Right lobe of liver (tissue), 6 donors: ENCODE measurements around the gene PPARG. TPM values are rescaled to one million over a fixed set of nuclear protein-coding genes. Genes with fewer than 3 reads are reported as not detected.

Experiments
- ATAC-seq, 4 donors: fragments of 200-7000 bp; cut with Tn5 transposase; one replicate each; pipeline ENCODE4 v1.9.1; 2020; ENCODE audit warnings: mild to moderate bottlenecking in 4 of 4, moderate library complexity in 4 of 4
- DNase-seq, 3 donors: peaks; one replicate each; pipeline ENCODE4 v3.0.0-alpha.2; 2020
- H3K27ac ChIP-seq, 3 donors: fragments of 200-600 bp; one replicate each; pipeline ENCODE4 v1.8.0; 2022
- H3K27me3 ChIP-seq, 2 donors: fragments of 200-600 bp; one replicate each; pipeline ENCODE4 v1.8.0; 2022
- H3K36me3 ChIP-seq, 4 donors: fragments of 200-600 bp; sonication (generic) in 1 of 4; one replicate each; pipeline versions ENCODE4 v1.5.1 to v1.8.0; 2017 to 2022; ENCODE audit warnings: control low read depth in 1 of 4
- H3K4me1 ChIP-seq, 4 donors: fragments of 200-600 bp; sonication (generic) in 1 of 4; one replicate each; pipeline versions ENCODE4 v1.5.1 to v1.8.0; 2017 to 2022; ENCODE audit warnings: control low read depth in 1 of 4
- H3K4me3 ChIP-seq, 3 donors: fragments of 200-600 bp; one replicate each; pipeline ENCODE4 v1.8.0; 2022
- H3K9me3 ChIP-seq, 4 donors: fragments of 200-600 bp; sonication (generic) in 1 of 4; one replicate each; pipeline versions ENCODE4 v1.5.1 to v1.8.0; 2017 to 2022; ENCODE audit warnings: control low read depth in 1 of 4
- CTCF ChIP-seq, 4 donors: fragments of 200-600 bp in 3 of 4; fragments of 450-650 bp in 1 of 4; IDR thresholded peaks; one replicate each; pipeline versions ENCODE4 v1.5.1 to v1.8.0; 2016 to 2022; ENCODE audit warnings: antibody characterized with exemption in 4 of 4, mild to moderate bottlenecking in 2 of 4
- POLR2A ChIP-seq: fragments of 450-650 bp; IDR thresholded peaks from one replicate; pipeline ENCODE4 v1.6.1; 2017; ENCODE audit warnings: antibody characterized with exemption, mild to moderate bottlenecking
- WGBS: methylation state at CpG from one replicate; pipeline ENCODE4 v1.1.6; 2018; ENCODE audit warnings: low coverage, low lambda C conversion rate; ENCODE audit not compliant: insufficient coverage; ENCODE audit errors: missing lambda C conversion rate; 5-methylcytosine and 5-hydroxymethylcytosine counted together
- intact Hi-C, 2 donors: fragments of 100-400 bp; cut with DNase I; formaldehyde crosslinking; loops; one replicate each; pipeline versions ENCODE4 v1.11.2 to v1.14.1; 2022
- total RNA-seq, 6 experiments: library from RNA; depleted of rRNA in 2 of 6; stranded (reverse); fragments of >200 nt in 2 of 6; fragmentation: NEBNext Ultra II Directional in 3 of 6; extraction: Animal tissue kit (Norgen Biotek cat#: 25700) in 3 of 6; gene quantifications; one replicate each; pipeline versions ENCODE4 v1.1.0 to v1.2.4, GENCODE V29; 2016 to 2023
- donor health status: DM: no; HTN: yes; CAD: no.
- donor health status: DM: no; HTN: no; CAD: no.
- donor health status: DM: no; HTN: no; CAD: no.
- donor health status: DM: no; HTN: yes; CAD: no.
- donor health status: DM: no; HTN: yes; CAD: no.

The PPARG gene
- total RNA-seq, 6 experiments from 2014 or later: 4.9 to 15.8 (median 10.8) TPM

GRCh38 chr3:12323237-12323636 lies 34.4 kb downstream of the PPARG start:
- WGBS: 58% methylated on average over 2 of the region's 2 CpGs

GRCh38 chr3:12325586-12326515 lies 37.0 kb downstream of the PPARG start:
- Histone ChIP-seq H3K9me3 (no peaks in the 10 kb centered on the region), H3K27me3 (no peaks in the 10 kb centered on the region), H3K27ac (no peak overlapping the region), H3K36me3 (no peaks in the 10 kb centered on the region), H3K4me3 (no peak overlapping the region), H3K4me1 (no peaks in the 10 kb centered on the region)
- peak in 2 of 4 donors; percentile 37 to 38 for ATAC-seq
- TF ChIP-seq CTCF (IDR thresholded peaks at IDR 0.05): no peak
- no peak for TF ChIP-seq POLR2A
- intact Hi-C loops: no loop called here
- 74% methylated on average over 4 of the region's 4 CpGs for WGBS
- no peak for DNase-seq

More at GRCh38 chr3:12323237-12323636, 34.4 kb downstream of the PPARG start:
- no peak overlapping the region for H3K4me3 ChIP-seq
- no peak overlapping the region for H3K27ac ChIP-seq
- TF ChIP-seq CTCF (IDR thresholded peaks at IDR 0.05) (no peak), POLR2A (no peak)
- H3K9me3 ChIP-seq: no peaks in the 10 kb centered on the region
- intact Hi-C loops: no loop called here
- no peaks in the 10 kb centered on the region for H3K27me3 ChIP-seq
- no peaks in the 10 kb centered on the region for H3K36me3 ChIP-seq
- DNase-seq: no peak
- no peaks in the 10 kb centered on the region for H3K4me1 ChIP-seq
- no peak for ATAC-seq

GRCh38 chr3:12327021-12327420 lies 38.2 kb downstream of the PPARG start:
- no peaks in the 10 kb centered on the region for H3K4me1 ChIP-seq
- H3K9me3 ChIP-seq: no peaks in the 10 kb centered on the region
- no peak overlapping the region for H3K4me3 ChIP-seq
- H3K27ac ChIP-seq: no peak overlapping the region
- H3K27me3 ChIP-seq: no peaks in the 10 kb centered on the region
- no peak for TF ChIP-seq CTCF (IDR thresholded peaks at IDR 0.05)
- no peak for ATAC-seq
- H3K36me3 ChIP-seq: no peaks in the 10 kb centered on the region
- 67% methylated on average over 5 of the region's 5 CpGs for WGBS
- DNase-seq: no peak
- intact Hi-C loops: no loop called here

GRCh38 chr3:12328132-12328836 lies 39.4 kb downstream of the PPARG start:
- Histone ChIP-seq H3K27ac (no peak overlapping the region), H3K4me1 (no peaks in the 10 kb centered on the region), H3K36me3 (no peaks in the 10 kb centered on the region), H3K27me3 (no peaks in the 10 kb centered on the region), H3K4me3 (no peak overlapping the region), H3K9me3 (no peaks in the 10 kb centered on the region)
- DNase-seq (no peak), ATAC-seq (peak in 3 of 4 donors; percentile 47 to 63 (median 59))
- intact Hi-C loops: no loop called here
- 87% methylated on average over 6 of the region's 8 CpGs for WGBS
- TF ChIP-seq CTCF (IDR thresholded peaks at IDR 0.05) (no peak), POLR2A (no peak)
